ENCODE measurements around the gene TTC9B. TPM values are rescaled to one million over a fixed set of nuclear protein-coding genes. Genes with fewer than 3 reads are reported as not detected.

TTC9B gene
- total and polyA plus RNA-seq, 7 experiments from 2014 or later: not detected

GRCh38 chr19:40190891-40191835, 27.0 kb downstream of the TTC9B start, which contains the start of gene MAP3K10:
TSS of gene MAP3K10 (plus strand) at chr19:40191426. CDS start at chr19:40192032, 606 bp downstream.
- Mint-ChIP-seq H3K27me3 (no peaks in the 10 kb centered on the region), H3K4me1 (peaks cover 14 to 39% (median 30%) of the 10 kb centered on the region in 7 donors), H3K4me3 (peak within 1 kb of the TSS; percentile 76 to 92 (median 86)), H3K27ac (peak within 1 kb of the TSS; percentile 53 to 94 (median 87)), H3K36me3 (peaks cover 0 to 4% (median 0%) of the 10 kb centered on the region in 5 donors), H3K9me3 (no peaks in the 10 kb centered on the region)
- Histone ChIP-seq H3K9me3 (ENCODE audit: control insufficient read depth in 2 of 3, low read length in 3 of 3) (no peaks in the 10 kb centered on the region), H3K27me3 (ENCODE audit: control insufficient read depth in 2 of 2, insufficient read depth in 2 of 2, low read length in 2 of 2) (no peaks in the 10 kb centered on the region), H3K4me3 (ENCODE audit: low read length) (peak within 1 kb of the TSS; percentile 97), H3K36me3 (ENCODE audit: control insufficient read depth in 2 of 3, insufficient read depth in 3 of 3, low read length in 3 of 3) (peaks cover 0 to 5% (median 0%) of the 10 kb centered on the region in 3 experiments), H3K27ac (ENCODE audit: low read depth, low read length) (peak within 1 kb of the TSS; percentile 86), H3K4me1 (ENCODE audit: control insufficient read depth in 2 of 2, insufficient read depth in 2 of 2, low read length in 2 of 2) (peaks cover 5 to 10% of the 10 kb centered on the region in 2 donors)
- intact Hi-C loops (cut with micrococcal nuclease): loop anchor here (1.0 to 5.0 kb wide), 8 partner anchors 31 to 366 kb away; partner anchors contain the start of genes AKT2 (in 2 of the 2), PSMC4 (in 2 of the 2), C19orf47 (in 1 of the 2) and FBL (in 1 of the 2)
- CTCF ChIA-PET: interaction anchor here (0.7 kb wide), 1 partner anchor 251 kb away, joined by 4 read pairs; no protein-coding TSS in a partner anchor
- DNase-seq (peak; percentile 50 to 84 (median 67)), ATAC-seq (peak; percentile 95)
- POLR2A ChIA-PET: interaction anchor here (0.7 to 1.1 kb wide), 6 partner anchors 14 to 1173 kb away, joined by 3 to 4 read pairs (median 3); partner anchors contain the start of genes B9D2, PSMC4 and ZNF780A

GRCh38 chr19:40184273-40184672, 33.9 kb downstream of the TTC9B start:
- intact Hi-C loops (cut with micrococcal nuclease): no loop called here
- Histone ChIP-seq H3K4me1 (ENCODE audit: control insufficient read depth in 2 of 2, insufficient read depth in 2 of 2, low read length in 2 of 2) (no peaks in the 10 kb centered on the region), H3K27me3 (ENCODE audit: control insufficient read depth in 2 of 2, insufficient read depth in 2 of 2, low read length in 2 of 2) (no peaks in the 10 kb centered on the region), H3K36me3 (ENCODE audit: control insufficient read depth in 2 of 3, insufficient read depth in 3 of 3, low read length in 3 of 3) (no peaks in the 10 kb centered on the region), H3K9me3 (ENCODE audit: control insufficient read depth in 2 of 3, low read length in 3 of 3) (no peaks in the 10 kb centered on the region), H3K27ac (ENCODE audit: low read depth, low read length) (no peak overlapping the region), H3K4me3 (ENCODE audit: low read length) (no peak overlapping the region)
- ATAC-seq: no peak
- Mint-ChIP-seq H3K27me3 (peaks cover 0 to 11% (median 7%) of the 10 kb centered on the region in 5 donors), H3K4me3 (no peak overlapping the region), H3K4me1 (peaks cover 0 to 2% (median 0%) of the 10 kb centered on the region in 7 donors), H3K36me3 (no peaks in the 10 kb centered on the region), H3K27ac (no peak overlapping the region), H3K9me3 (no peaks in the 10 kb centered on the region)
- no peak for DNase-seq
- ChIA-PET CTCF (no interaction called here), POLR2A (interaction anchor here (0.7 kb wide), 1 partner anchor 10 kb away, joined by 3 read pairs; no protein-coding TSS in a partner anchor)

DNA sequence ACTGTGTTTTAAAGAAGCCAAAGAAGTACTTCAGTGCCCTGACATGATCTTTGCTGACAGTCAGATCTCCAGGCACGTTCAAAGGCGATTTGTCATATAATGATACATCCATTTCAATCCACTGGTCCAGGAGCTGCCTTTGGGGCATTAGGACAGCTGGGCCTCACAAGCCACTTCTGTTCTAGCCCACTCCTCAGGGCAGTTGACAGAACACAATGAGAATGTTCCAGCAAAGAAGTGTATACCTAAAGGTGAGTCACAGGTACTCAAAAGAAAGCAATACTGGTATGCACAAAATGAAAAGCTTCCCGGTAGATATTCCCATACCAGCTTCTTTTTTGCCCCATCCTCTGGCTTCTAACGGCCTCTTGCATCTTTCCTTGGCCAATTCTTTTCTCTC, 39.4 kb downstream of the TTC9B start:
- Histone ChIP-seq H3K27me3 (ENCODE audit: control insufficient read depth in 2 of 2, insufficient read depth in 2 of 2, low read length in 2 of 2) (no peaks in the 10 kb centered on the region), H3K27ac (ENCODE audit: low read depth, low read length) (no peak overlapping the region), H3K4me3 (ENCODE audit: low read length) (no peak overlapping the region), H3K9me3 (ENCODE audit: control insufficient read depth in 2 of 3, low read length in 3 of 3) (no peaks in the 10 kb centered on the region), H3K36me3 (ENCODE audit: control insufficient read depth in 2 of 3, insufficient read depth in 3 of 3, low read length in 3 of 3) (no peaks in the 10 kb centered on the region), H3K4me1 (ENCODE audit: control insufficient read depth in 2 of 2, insufficient read depth in 2 of 2, low read length in 2 of 2) (no peaks in the 10 kb centered on the region)
- DNase-seq: no peak
- ATAC-seq: no peak
- Mint-ChIP-seq H3K9me3 (peaks cover 0 to 1% (median 0%) of the 10 kb centered on the region in 11 donors), H3K4me3 (no peak overlapping the region), H3K4me1 (no peaks in the 10 kb centered on the region), H3K27me3 (peaks cover 0 to 14% (median 11%) of the 10 kb centered on the region in 5 donors), H3K36me3 (peaks cover 0 to 4% (median 0%) of the 10 kb centered on the region in 5 donors), H3K27ac (peak overlapping the region in 1 of 9 donors; percentile 63)
- ChIA-PET CTCF (no interaction called here), POLR2A (no interaction called here)
- intact Hi-C loops (cut with micrococcal nuclease): no loop called here

- Mint-ChIP-seq H3K27ac (no peak overlapping the region), H3K4me1 (no peaks in the 10 kb centered on the region), H3K27me3 (peaks cover 0 to 14% (median 13%) of the 10 kb centered on the region in 5 donors), H3K9me3 (peaks cover 0 to 1% (median 0%) of the 10 kb centered on the region in 11 donors), H3K4me3 (no peak overlapping the region), H3K36me3 (peaks cover 0 to 7% (median 0%) of the 10 kb centered on the region in 5 donors)
- ChIA-PET CTCF (no interaction called here), POLR2A (no interaction called here)
- H3K9me3 ChIP-seq (ENCODE audit: control insufficient read depth in 2 of 3, low read length in 3 of 3): no peaks in the 10 kb centered on the region
- no peak overlapping the region for H3K4me3 ChIP-seq (ENCODE audit: low read length)
- H3K27me3 ChIP-seq (ENCODE audit: control insufficient read depth in 2 of 2, insufficient read depth in 2 of 2, low read length in 2 of 2): no peaks in the 10 kb centered on the region
- DNase-seq (no peak), ATAC-seq (no peak)
- H3K4me1 ChIP-seq (ENCODE audit: control insufficient read depth in 2 of 2, insufficient read depth in 2 of 2, low read length in 2 of 2): no peaks in the 10 kb centered on the region
- no peaks in the 10 kb centered on the region for H3K36me3 ChIP-seq (ENCODE audit: control insufficient read depth in 2 of 3, insufficient read depth in 3 of 3, low read length in 3 of 3)
- H3K27ac ChIP-seq (ENCODE audit: low read depth, low read length): no peak overlapping the region
- intact Hi-C loops (cut with micrococcal nuclease): no loop called here
Measured at GRCh38 chr19:40177286-40178070, 40.7 kb downstream of the TTC9B start.

DNA sequence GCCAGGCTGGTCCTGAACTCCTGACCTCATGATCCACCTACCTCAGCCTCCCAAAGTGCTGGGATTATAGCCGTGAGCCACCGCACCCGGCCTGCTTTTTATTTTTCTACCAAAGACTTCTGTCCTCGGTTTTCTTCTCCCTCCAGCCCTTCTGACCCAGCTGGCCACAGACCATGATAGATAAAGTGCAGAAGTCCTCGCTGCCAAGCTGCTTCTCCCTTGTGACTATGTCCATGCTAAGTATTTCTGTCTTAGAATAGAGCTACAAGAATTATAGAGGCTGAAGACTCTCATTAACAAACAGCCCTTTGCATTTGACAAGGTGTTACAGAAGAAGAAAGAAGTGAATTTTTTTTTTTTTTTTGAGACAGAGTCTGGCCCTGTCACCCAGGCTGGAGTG, 42.4 kb downstream of the TTC9B start:
- Histone ChIP-seq H3K4me1 (ENCODE audit: control insufficient read depth in 2 of 2, insufficient read depth in 2 of 2, low read length in 2 of 2) (no peaks in the 10 kb centered on the region), H3K27ac (ENCODE audit: low read depth, low read length) (no peak overlapping the region), H3K36me3 (ENCODE audit: control insufficient read depth in 2 of 3, insufficient read depth in 3 of 3, low read length in 3 of 3) (no peaks in the 10 kb centered on the region), H3K4me3 (ENCODE audit: low read length) (no peak overlapping the region), H3K9me3 (ENCODE audit: control insufficient read depth in 2 of 3, low read length in 3 of 3) (no peaks in the 10 kb centered on the region), H3K27me3 (ENCODE audit: control insufficient read depth in 2 of 2, insufficient read depth in 2 of 2, low read length in 2 of 2) (no peaks in the 10 kb centered on the region)
- ATAC-seq (no peak), DNase-seq (no peak)
- POLR2A ChIA-PET: no interaction called here
- peaks cover 0 to 7% (median 0%) of the 10 kb centered on the region in 5 donors for H3K36me3 Mint-ChIP-seq
- intact Hi-C loops (cut with micrococcal nuclease): no loop called here
- H3K27ac Mint-ChIP-seq: no peak overlapping the region
- H3K9me3 Mint-ChIP-seq: peaks cover 0 to 1% (median 0%) of the 10 kb centered on the region in 11 donors
- CTCF ChIA-PET: interaction anchor here (0.9 to 1.1 kb wide), 2 partner anchors 9 to 44 kb away, joined by 4 to 6 read pairs; no protein-coding TSS in a partner anchor
- H3K4me3 Mint-ChIP-seq: no peak overlapping the region
- no peaks in the 10 kb centered on the region for H3K4me1 Mint-ChIP-seq
- H3K27me3 Mint-ChIP-seq: peaks cover 0 to 14% (median 11%) of the 10 kb centered on the region in 5 donors

DNA sequence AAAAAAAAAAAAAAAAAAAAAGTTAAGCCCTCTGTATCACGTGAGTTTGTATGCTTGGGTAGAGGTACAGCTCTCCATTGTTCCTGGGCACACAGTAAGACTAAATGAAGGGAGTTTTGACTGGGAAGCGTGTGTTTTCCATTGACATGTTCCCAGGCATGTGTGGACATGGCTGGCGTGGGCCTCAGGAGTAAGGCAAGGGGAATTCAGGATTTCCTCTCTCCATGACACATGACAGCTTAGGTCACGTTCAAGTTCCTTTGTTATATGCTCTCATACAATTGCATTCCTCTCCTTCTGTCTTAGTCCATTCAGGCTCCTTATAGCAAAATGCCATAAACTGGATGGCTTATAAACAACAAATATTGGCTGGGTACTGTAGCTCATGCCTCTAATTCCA, 44.1 kb downstream of the TTC9B start:
- H3K4me1 ChIP-seq (ENCODE audit: control insufficient read depth in 2 of 2, insufficient read depth in 2 of 2, low read length in 2 of 2): no peaks in the 10 kb centered on the region
- H3K9me3 Mint-ChIP-seq: peaks cover 0 to 1% (median 0%) of the 10 kb centered on the region in 11 donors
- DNase-seq (no peak), ATAC-seq (no peak)
- H3K4me3 Mint-ChIP-seq: no peak overlapping the region
- H3K4me1 Mint-ChIP-seq: peaks cover 0 to 1% (median 0%) of the 10 kb centered on the region in 7 donors
- POLR2A ChIA-PET: no interaction called here
- H3K36me3 ChIP-seq (ENCODE audit: control insufficient read depth in 2 of 3, insufficient read depth in 3 of 3, low read length in 3 of 3): no peaks in the 10 kb centered on the region
- no peak overlapping the region for H3K4me3 ChIP-seq (ENCODE audit: low read length)
- CTCF ChIA-PET: no interaction called here
- H3K36me3 Mint-ChIP-seq: peaks cover 0 to 7% (median 0%) of the 10 kb centered on the region in 5 donors
- no peaks in the 10 kb centered on the region for H3K9me3 ChIP-seq (ENCODE audit: control insufficient read depth in 2 of 3, low read length in 3 of 3)
- H3K27me3 ChIP-seq (ENCODE audit: control insufficient read depth in 2 of 2, insufficient read depth in 2 of 2, low read length in 2 of 2): no peaks in the 10 kb centered on the region
- peaks cover 0 to 9% (median 4%) of the 10 kb centered on the region in 5 donors for H3K27me3 Mint-ChIP-seq
- no peak overlapping the region for H3K27ac Mint-ChIP-seq
- no peak overlapping the region for H3K27ac ChIP-seq (ENCODE audit: low read depth, low read length)
- intact Hi-C loops (cut with micrococcal nuclease): no loop called here
